HCEC 1CT (cell line): ENCODE results near the gene UQCC2.

Experiments
- DNase-seq: peaks from one replicate; pipeline ENCODE4 v3.0.0-alpha.2; 2017

The UQCC2 gene

GRCh38 chr6:33705268-33705885 lies 6.1 kb downstream of the UQCC2 start:
- no peak for DNase-seq

GRCh38 chr6:33704215-33705066 lies 7.1 kb downstream of the UQCC2 start:
- no peak for DNase-seq

- DNase-seq, result peak; percentile 65
Observed at GRCh38 chr6:33702345-33702977, 9.0 kb downstream of the UQCC2 start.

GRCh38 chr6:33700391-33701050 lies 11.0 kb downstream of the UQCC2 start:
- peak; percentile 61 for DNase-seq

DNA sequence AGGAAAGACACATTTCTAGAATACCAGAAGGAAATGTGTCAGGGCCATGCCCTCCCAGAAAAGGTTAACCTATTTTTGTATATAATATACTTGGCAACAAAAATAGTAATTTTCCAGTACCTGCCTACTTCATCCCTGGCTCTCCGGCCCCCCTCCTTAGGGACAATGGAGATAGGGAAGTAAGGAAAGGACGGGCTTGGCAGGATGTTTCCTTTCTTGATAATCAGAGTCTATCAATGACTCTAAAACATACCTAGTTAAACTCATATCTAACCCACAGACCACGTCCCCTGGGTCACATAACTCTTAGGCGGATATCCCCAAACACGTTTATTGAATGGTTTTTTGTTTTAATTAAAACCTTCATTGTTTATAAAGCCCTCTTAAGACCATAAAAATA lies 11.8 kb downstream of the UQCC2 start:
- no peak for DNase-seq

DNA sequence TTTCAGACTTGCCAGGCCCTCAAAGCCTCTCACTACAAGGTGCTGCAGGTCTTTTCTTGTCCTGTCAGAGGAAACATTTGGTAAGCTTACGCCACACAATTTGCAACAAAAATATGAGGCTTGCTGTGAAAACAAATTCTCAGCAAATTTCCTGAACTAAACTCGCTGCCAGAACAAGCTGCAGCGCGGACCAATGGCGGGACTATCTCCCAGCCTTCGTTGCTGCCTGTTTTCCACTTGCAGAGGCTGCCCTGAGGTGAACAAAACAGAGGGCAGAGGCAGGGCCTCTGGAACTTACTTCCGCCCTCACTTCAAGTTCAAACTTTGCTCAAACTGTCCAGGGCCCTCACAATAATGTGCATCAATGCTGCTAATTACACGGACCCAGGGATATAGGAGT lies 12.4 kb downstream of the UQCC2 start:
- no peak for DNase-seq

DNA sequence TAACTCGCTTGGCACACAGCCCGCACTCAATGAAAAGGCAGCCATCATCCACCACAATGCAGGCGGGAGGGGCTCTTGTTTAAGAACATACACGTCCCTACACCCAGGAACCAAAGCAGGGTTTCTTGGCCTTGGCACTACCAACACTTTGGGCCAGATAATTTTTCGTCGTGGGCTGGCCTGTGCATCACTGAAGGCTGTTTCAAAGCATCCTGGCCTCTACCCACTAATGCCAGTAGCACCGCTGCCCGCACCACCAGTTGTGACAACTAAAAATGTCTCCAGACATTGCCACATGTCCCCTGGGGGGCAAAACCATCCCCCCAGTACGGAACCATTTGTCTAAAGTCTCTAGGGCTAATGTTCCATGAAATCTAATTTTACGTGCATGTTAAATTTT lies 13.0 kb downstream of the UQCC2 start:
- no peak for DNase-seq

DNA sequence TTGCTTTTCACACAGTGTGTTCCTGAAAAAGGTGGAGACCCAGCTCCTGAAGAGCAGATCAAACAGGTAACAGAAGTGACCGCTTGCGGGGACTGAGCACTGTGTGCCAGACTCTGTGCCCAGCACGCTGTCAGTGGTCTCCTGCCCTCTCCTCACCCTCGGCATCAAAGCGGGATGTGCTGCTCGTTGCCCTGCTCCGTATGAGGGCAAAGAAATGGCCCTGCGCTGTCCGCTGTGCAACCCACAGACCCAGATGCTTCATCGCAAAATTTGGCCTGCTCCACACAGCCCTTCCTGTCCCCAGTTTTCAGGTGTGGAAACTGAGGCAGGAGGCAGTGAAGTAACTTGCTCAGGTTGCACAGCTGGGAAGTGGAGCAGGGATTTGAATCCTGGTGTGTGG lies 13.7 kb downstream of the UQCC2 start:
- no peak for DNase-seq

DNA sequence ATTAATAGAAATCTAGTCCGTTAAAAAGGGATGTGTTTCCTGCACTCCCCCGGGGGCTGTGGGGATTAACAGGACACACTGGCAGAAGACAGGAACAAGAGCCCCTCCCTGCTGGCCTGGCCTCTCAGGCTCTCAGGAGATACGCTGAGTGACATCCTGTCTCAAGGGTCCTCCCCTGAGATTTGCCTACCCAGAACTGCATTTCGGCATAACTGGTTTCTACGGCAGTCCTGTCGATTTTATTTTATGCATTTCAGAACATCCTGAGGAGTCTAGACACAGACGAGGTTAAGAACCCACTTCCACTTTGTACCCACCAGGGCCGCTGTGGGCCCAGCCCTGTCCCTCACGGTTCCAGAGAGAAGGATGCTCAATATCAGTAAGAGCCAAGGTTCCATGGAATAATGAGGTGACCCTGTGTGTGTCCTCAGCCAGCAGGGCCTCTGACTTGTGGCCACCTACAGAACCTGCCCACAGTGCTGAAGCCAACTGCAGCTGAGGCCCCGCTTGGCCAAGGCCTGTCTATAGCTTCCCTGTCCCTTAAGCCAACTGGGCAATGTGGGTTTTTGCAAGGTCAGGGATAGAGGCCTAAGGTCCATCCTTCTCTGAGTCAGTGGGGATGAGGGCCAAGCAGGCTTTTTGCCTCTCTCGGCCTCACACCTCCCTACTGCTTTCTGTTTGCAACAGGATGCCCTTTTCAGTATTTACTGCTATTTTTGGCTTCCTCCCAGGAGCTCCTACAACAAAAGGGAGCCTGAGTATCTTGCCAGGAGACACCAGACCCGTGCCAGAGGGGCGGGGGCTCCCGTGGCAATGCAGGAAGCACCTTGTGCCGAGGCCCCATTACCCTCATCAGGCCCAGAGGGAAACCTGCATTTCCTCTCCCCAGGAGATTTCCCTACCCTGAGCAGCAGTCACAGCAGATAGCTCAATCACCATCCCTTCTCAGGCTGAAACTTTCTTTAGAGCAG lies 14.7 kb downstream of the UQCC2 start:
- peak; percentile 57 for DNase-seq

- DNase-seq, result no peak
Observed at GRCh38 chr6:33696076-33696475, 15.4 kb downstream of the UQCC2 start.

- no peak for DNase-seq
Observed at GRCh38 chr6:33695451-33695887, 16.0 kb downstream of the UQCC2 start.

DNA sequence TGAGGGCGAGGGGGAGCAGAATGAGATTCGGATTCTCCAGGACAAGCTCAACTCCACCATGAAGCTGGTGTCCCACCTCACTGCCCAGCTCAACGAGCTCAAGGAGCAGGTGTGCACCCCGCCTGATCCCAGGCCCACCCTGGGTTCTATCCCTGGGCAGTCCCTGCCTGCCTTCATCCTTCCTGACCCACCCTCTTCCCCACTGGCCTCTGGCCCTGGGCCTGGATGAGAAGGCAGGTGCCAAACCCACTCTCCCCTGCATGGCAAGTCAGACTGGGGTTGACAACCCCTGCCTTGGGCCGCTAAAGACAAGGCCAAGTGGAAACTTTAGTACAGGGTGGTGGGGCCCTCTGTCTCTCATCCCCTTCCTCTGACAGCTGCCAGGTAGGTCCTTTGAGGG lies 16.5 kb downstream of the UQCC2 start:
- DNase-seq, result no peak

DNA sequence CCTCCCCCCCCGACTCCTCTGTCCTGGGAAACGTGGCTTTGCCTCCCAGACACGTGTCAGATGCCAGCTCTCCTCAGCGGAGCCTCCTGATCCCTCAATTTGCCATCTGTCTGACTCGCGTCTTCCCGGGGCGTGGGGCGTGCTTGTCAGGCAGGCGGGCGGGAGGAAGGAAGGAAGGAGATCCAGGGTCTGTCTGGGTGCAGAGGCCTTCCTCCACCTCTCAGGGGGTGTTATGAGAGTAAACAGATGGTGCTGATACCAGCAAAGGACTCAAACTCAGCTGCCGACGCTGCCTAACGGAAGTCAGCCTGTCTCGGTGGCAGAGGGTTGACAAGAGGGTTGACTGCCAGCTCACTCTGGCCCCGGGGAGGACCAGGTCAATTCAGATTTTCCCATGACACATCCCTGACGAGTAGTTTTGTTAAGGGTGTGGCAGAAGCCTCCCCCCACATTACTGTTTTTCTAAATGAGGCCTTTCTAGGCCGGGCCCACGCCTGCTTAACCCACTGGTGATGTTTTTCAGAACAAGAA lies 17.0 kb downstream of the UQCC2 start:
- no peak for DNase-seq

DNA sequence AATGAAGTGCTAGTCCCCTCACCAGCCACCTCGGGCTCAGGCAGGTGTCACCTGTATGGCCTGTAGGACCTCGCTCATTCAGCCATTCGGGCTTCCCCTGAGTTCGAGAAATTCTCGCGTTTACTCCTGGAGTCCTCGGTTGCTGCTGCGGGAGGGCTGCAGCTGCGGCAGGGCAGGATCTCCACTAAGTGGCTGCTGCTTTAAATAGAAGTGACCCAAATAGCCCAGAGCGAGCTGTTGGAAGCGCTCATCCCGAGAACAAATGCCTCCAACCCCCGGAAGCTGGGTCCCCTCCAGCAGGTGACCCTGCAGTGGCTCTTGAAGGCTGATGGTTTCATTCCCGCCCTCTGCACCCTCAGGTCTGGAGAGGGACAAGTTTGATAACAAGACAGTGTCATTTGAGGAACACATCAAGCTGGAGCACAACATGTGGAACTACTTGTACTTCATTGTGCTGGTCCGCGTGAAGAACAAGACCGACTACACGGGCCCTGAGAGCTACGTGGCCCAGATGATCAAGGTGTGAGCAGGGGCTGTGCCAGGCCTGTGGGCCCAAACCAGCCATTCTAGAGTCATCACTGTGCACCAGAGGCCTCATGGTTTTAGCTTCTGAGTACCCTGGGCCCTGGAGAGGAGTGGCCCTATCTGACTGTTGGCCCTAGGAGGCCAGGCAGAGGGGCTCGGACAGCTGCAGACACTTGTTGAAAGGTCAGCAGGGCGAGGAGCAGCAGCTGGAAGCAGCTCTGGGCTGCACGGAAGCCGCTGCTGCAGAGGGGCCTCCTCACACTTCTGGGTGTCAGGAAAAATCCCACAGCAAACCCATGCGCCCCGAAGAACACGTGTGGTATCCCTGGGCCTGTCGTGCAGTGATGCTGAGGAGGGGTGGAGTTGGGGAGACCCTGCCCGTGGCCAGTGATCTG lies 18.1 kb downstream of the UQCC2 start:
- DNase-seq, result no peak

DNA sequence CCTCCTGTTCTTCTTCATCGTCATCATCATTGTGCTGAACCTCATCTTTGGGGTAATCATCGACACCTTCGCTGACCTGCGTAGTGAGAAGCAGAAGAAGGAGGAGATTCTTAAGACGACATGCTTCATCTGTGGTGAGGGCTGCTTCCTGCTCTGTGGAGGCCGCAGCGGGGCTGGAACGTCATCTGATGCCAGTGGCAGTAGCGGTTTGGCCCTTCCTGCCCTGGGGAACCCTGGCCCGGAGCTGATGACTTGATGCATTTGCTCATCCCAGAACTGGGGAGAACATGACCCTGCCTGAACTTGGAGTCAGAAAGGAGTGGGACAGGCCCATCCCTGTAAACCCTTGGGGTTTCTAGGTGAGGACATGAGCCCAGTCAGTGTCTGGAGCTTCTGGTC lies 18.7 kb downstream of the UQCC2 start:
- no peak for DNase-seq

DNA sequence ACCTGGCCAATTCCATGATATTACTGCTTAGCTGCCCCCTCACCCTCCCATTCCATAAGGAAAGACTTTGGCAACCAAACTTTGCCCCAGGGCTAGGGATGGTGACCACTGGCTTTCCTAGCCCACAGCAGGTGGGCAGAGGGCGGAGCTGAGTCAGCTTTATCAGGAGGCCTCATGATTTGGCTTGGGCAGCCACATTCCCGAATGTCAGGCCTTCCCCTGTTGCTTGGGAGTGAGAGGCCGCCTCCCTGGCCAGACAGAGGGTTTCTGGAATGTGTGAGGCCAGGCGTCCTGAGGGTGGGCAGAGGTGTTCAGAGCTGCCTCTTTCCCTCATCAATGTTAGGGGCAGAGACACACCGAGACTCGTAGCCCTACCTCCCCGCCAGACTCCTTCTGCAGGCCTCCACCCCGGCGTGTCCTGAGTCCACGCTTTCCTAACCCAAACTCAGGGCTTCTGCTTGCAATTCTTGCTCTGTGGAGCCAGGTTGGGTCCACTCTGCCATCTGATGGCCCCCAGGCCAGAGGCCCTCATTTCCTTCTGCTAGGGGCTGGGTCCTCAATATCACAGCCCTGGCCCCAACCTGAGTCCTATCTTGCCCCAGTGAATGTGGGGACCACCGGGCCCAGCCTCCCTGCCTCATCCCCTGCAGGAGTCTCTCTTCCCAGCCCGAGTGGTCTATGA lies 19.3 kb downstream of the UQCC2 start:
- no peak for DNase-seq

DNA sequence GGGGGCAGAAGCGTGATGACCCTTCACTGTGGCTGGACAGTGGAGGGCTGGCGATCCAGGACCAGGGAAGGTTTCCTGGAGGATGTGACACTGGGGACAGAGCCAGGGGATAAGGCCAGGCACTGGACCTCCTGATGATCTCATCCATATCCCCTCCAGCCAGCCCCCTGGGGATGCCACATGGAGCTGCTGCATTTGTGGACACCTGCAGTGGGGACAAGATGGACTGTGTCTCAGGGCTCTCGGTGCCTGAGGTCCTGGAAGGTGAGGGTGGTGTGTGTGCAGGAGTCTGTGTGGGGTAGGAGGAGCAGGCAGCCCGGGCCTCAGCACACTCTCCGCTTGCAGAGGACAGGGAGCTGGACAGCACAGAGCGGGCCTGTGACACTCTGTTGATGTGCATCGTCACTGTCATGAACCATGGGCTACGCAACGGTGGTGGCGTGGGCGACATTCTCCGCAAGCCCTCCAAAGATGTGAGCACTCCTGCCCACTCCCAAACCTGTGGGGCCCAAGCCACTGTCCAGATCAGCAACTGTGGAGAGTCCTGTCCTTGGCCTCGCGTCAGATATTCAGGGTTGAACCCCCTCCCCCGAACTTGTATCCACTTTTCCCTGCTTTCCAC lies 19.9 kb downstream of the UQCC2 start:
- DNase-seq, result no peak

DNA sequence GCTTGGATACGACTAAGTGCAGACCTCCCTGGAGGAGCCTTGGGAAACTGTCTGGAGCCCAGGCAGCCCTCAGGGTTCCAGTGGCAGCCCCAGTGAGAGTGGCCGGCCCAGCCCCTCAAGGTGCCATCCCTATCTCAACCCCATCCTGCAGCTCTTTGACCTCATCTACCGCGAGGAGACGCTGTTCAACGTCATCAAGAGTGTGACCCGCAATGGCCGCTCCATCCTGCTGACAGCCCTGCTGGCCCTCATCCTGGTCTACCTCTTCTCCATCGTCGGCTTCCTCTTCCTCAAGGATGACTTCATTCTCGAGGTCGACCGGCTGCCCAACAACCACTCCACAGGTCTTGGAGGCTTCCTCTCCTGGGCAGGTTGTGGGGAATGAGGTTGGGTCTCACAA lies 20.7 kb downstream of the UQCC2 start:
- DNase-seq, result no peak

- no peak for DNase-seq
Observed at GRCh38 chr6:33689879-33690278, 21.6 kb downstream of the UQCC2 start.

DNA sequence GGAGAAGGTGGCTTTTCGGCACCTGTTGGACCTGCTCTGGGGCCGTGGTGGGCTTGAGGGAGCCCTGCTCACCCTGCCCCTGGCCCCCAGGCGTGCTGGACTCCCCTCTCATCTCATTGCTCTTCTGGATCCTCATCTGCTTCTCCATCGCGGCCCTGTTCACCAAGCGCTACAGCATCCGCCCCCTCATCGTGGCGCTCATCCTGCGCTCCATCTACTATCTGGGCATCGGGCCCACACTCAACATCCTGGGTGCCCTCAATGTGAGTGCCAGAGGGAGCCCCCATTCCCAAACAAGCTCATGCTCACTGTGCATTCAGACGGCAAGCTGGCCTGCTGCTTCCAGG lies 22.4 kb downstream of the UQCC2 start:
- DNase-seq, result no peak
